Naive B cell (primary cell): Measurements from ENCODE around the gene CIART. TPM values are rescaled to one million over a fixed set of nuclear protein-coding genes. Genes with fewer than 3 reads are reported as not detected.

Source experiments
- polyA plus RNA-seq, 6 donors: library from polyadenylated mRNA; unstranded; fragments of 300-500 nt; fragmentation: Illumina TruSeq; gene quantifications; one replicate each; pipeline ENCODE4 v1.2.3, GENCODE V29; 2021; ENCODE audit warnings: low read depth in 6 of 6

CIART gene
- polyA plus RNA-seq, 6 donors from 2014 or later, result 0.22 TPM; not detected in 5

Other genes with a start within 250 kb of the CIART start
- gene VPS45, start 214.8 kb upstream of the CIART start, polyA plus RNA-seq, result 10 to 100 TPM; 20.8 to 35.5 (median 26.9) TPM
- 10 to 100 TPM; 64.9 to 97.5 (median 84.0) TPM for gene PLEKHO1, start 132.6 kb upstream of the CIART start, polyA plus RNA-seq
- 10 to 100 TPM; 44.7 to 67.8 (median 49.8) TPM for gene ANP32E, start 46.4 kb upstream of the CIART start, polyA plus RNA-seq
- gene CA14, start 24.8 kb upstream of the CIART start, polyA plus RNA-seq, result 1 to 10 TPM in 3 of 6 donors, under 1 TPM in 3; 0.76 to 1.8 (median 1.0) TPM
- 100 to 1,000 TPM in 2 of 6 donors, 10 to 100 TPM in 4; 81.7 to 106 (median 91.3) TPM for gene APH1A, start 13.5 kb upstream of the CIART start, polyA plus RNA-seq
- 1 to 10 TPM; 1.0 to 3.8 (median 2.0) TPM for gene C1orf54, start 9.8 kb upstream of the CIART start, polyA plus RNA-seq
- gene MRPS21, start 11.3 kb downstream of the CIART start, polyA plus RNA-seq, result 10 to 100 TPM; 62.4 to 93.0 (median 82.4) TPM
- 10 to 100 TPM; 13.0 to 38.7 (median 14.6) TPM for gene PRPF3, start 39.0 kb downstream of the CIART start, polyA plus RNA-seq
- 10 to 100 TPM in 5 of 6 donors, 1 to 10 TPM in 1; 2.6 to 49.9 (median 28.6) TPM for gene RPRD2, start 81.6 kb downstream of the CIART start, polyA plus RNA-seq
- 10 to 100 TPM; 31.7 to 49.6 (median 37.4) TPM for gene TARS2, start 204.9 kb downstream of the CIART start, polyA plus RNA-seq
- not detected for gene ECM1, start 225.6 kb downstream of the CIART start, polyA plus RNA-seq
- gene FALEC, start 233.2 kb downstream of the CIART start, polyA plus RNA-seq, result 1 to 10 TPM in 3 of 6 donors, under 1 TPM in 1, not detected in 2; 0.68 to 2.6 (median 1.3) TPM